Tongue (tissue), 3 donors: ENCODE data around the gene SPATA6. TPM values are rescaled to one million over a fixed set of nuclear protein-coding genes. Genes with fewer than 3 reads are reported as not detected.

ENCODE experiments used
- DNase-seq: peaks from one replicate; pipeline ENCODE4 v3.0.0-alpha.2; 2015
- small RNA-seq: library from RNA; depleted of rRNA; stranded (forward); fragments of <200 nt; gene quantifications from one replicate; pipeline ENCODE3, GENCODE V24; 2014; ENCODE audit warnings: low replicate concordance
- total RNA-seq: library from RNA; depleted of rRNA; stranded (reverse); fragments of >200 nt; gene quantifications from one replicate; pipeline ENCODE4 v1.2.3, GENCODE V29; 2014

SPATA6 gene
- total RNA-seq, 1 donor from 2014 or later, result 17.4 TPM

DNA sequence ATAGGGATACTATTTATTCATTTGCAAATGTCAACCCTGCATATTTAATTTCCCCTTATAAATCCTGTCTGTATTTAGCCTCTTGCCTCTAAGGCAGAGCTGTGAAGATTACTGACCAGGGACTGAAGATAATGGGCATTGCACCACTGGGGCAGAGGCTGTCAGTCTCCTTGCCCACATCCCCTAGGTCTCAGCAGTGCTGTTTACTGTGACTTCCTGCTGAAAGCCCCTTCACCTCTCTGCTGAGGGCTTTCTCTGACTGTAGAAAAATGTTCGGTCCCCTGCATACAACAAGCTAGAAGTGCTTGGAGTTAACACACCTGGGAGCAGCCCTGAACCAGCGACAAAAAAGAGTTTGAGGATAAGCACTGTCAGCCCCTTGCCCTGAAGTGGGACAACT is 220.7 kb downstream of the SPATA6 start:
- no peak for DNase-seq

DNA sequence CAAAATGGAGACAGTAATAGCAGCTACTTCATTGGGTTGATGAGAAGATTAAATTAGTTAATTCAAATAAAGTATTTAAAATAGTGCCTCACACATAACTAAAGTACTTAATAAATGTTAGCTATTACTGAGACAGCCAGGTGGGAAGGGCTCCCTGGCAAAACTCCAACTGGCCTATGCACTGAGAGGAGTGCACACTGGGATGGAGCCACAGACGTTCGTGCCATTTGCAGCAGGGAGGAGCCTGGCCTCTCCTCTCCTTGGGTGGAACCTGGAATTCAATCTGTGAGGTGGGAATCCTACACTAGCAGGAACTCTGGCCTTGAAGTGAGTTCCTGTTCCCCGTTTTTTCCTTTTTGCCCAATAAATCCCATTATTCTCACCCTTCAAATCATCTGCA is 221.4 kb downstream of the SPATA6 start:
- no peak for DNase-seq

DNA sequence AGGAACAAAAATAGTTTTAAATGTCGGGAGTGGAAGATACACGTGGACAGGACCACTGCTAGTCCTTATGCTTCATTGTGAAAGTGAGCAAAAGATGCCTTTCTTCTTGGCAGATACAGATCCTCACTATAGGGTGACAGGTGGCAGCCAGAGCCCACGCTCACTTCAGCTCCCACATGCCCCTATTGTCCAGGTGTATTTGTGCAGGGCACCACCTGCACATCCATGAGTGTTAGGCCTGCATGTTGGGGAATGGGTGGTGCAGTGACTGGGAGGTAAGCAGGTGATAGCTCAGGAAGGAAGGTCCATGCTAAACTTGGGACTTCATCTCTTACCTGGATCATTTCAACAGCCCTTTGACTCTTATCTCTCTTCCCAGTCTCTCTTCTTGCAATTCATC is 222.1 kb downstream of the SPATA6 start:
- no peak for DNase-seq

DNA sequence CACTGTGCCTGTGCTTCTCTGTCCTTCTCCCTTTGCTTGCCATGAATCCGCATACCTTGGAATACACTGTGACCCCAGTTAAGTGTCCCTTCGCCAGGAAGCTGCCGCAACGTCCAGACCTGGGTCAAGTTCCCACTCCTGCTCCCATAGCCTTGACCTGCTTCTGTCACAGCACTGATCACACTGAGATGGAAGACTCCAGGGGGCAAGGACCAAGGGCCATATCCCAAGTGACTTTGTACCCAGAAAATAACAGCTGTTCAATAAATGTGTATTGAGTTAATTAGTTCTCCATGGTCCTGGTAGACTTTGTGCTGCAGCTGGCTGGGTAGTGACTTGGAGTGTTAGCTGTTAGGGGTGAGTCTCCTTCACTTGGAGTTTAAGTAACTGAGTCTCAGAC is 223.6 kb downstream of the SPATA6 start:
- DNase-seq, result no peak

DNA sequence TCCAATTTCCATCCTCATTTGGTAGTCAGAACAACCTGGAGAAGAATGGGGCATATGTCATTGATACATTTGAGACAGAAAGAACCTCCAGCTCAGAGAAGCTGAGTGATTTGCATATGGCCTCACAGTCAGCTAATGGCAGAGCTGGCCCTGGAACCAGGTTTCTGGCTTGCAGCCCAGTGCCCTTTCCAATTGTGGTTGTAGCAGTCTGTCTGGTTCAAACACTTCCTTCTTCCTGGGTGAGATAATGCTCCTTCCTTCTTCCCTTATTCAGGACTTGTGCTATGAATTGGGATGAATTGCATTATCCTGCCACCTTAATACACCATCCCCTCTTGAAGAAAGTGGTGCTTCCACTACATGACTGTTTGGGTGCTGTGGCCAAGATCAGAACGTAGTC is 225.3 kb downstream of the SPATA6 start:
- DNase-seq, result peak; percentile 7

Small RNAs within 50 kb of the gene (small RNA-seq; reads per million reads assigned to genes)
- gene RNU4-61P (not detected), gene RNU6-723P (not detected)

Other genes with a start within 250 kb of the SPATA6 start
- gene SLC5A9, start 249.5 kb downstream of the SPATA6 start, total RNA-seq, result not detected